Liver (tissue), 9 donors: ENCODE measurements around the gene CCKAR. TPM values are rescaled to one million over a fixed set of nuclear protein-coding genes. Genes with fewer than 3 reads are reported as not detected.

Experiments used
- DNase-seq: peaks from one replicate; pipeline ENCODE4 v3.0.0-alpha.2; 2017; ENCODE audit warnings: low spot score
- H3K27ac ChIP-seq, 2 donors: one replicate each; pipeline ENCODE4 v1.7.0; 2013; ENCODE audit warnings: inconsistent platforms in 2 of 2, low read length in 2 of 2, control low read depth in 1 of 2, low read depth in 1 of 2, mild to moderate bottlenecking in 1 of 2
- H3K27me3 ChIP-seq, 4 donors: one replicate each; pipeline versions ENCODE4 v1.6.1 to v1.7.0; 2013; ENCODE audit warnings: low read length in 3 of 4, inconsistent platforms in 1 of 4, mild to moderate bottlenecking in 1 of 4, moderate library complexity in 1 of 4; ENCODE audit not compliant: control insufficient read depth in 4 of 4, insufficient read depth in 4 of 4
- H3K36me3 ChIP-seq, 4 donors: one replicate each; pipeline versions ENCODE4 v1.6.1 to v1.7.0; 2013; ENCODE audit warnings: low read length in 3 of 4, mild to moderate bottlenecking in 3 of 4, low read depth in 1 of 4, moderate library complexity in 1 of 4; ENCODE audit not compliant: control insufficient read depth in 4 of 4, insufficient read depth in 3 of 4
- H3K4me1 ChIP-seq, 4 donors: one replicate each; pipeline versions ENCODE4 v1.6.1 to v1.7.0; 2013; ENCODE audit warnings: low read length in 3 of 4, mild to moderate bottlenecking in 3 of 4, moderate library complexity in 1 of 4; ENCODE audit not compliant: control insufficient read depth in 4 of 4, insufficient read depth in 4 of 4
- H3K4me3 ChIP-seq, 3 donors: one replicate each; pipeline versions ENCODE4 v1.6.1 to v1.7.0; 2013; ENCODE audit warnings: low read length in 3 of 3, control low read depth in 1 of 3, low read depth in 1 of 3, mild to moderate bottlenecking in 1 of 3
- H3K9ac ChIP-seq, 2 donors: one replicate each; pipeline ENCODE4 v1.7.0; 2013; ENCODE audit warnings: low read length in 2 of 2, mild to moderate bottlenecking in 2 of 2, moderate library complexity in 2 of 2, control low read depth in 1 of 2, low read depth in 1 of 2
- H3K9me3 ChIP-seq, 4 donors: one replicate each; pipeline versions ENCODE4 v1.6.1 to v1.7.0; 2013; ENCODE audit warnings: low read length in 3 of 4; ENCODE audit not compliant: control insufficient read depth in 4 of 4
- EGR1 ChIP-seq, 2 donors: IDR thresholded peaks; 2 replicates each; pipeline ENCODE4 v1.6.1; 2016 to 2018; ENCODE audit warnings: antibody characterized with exemption in 2 of 2, low read depth in 2 of 2
- FOXA1 ChIP-seq: IDR thresholded peaks from 2 replicates; pipeline ENCODE4 v1.6.1; 2016; ENCODE audit warnings: antibody characterized with exemption
- FOXA2 ChIP-seq: IDR thresholded peaks from 2 replicates; pipeline ENCODE4 v1.6.1; 2016; ENCODE audit warnings: antibody characterized with exemption
- GABPA ChIP-seq, 2 donors: IDR thresholded peaks in 1 of 2; conservative IDR thresholded peaks in 1 of 2; 2 replicates each; pipeline ENCODE4 v1.6.1; 2016; ENCODE audit warnings: antibody characterized with exemption in 2 of 2, mild to moderate bottlenecking in 1 of 2, moderate library complexity in 1 of 2
- HNF4A ChIP-seq, 2 donors: conservative IDR thresholded peaks; 2 replicates each; pipeline ENCODE4 v1.6.1; 2016; ENCODE audit warnings: antibody characterized with exemption in 2 of 2, mild to moderate bottlenecking in 2 of 2
- HNF4G ChIP-seq: IDR thresholded peaks from 2 replicates; pipeline ENCODE4 v1.6.1; 2016; ENCODE audit warnings: antibody characterized with exemption
- JUND ChIP-seq, 2 donors: IDR thresholded peaks; 2 replicates each; pipeline ENCODE4 v1.6.1; 2016; ENCODE audit warnings: antibody characterized with exemption in 2 of 2
- NR2F2 ChIP-seq: IDR thresholded peaks from 2 replicates; pipeline ENCODE4 v1.6.1; 2016; ENCODE audit warnings: antibody characterized with exemption
- RAD21 ChIP-seq, 2 donors: IDR thresholded peaks; 2 replicates each; pipeline ENCODE4 v1.6.1; 2016; ENCODE audit warnings: antibody characterized with exemption in 2 of 2, mild to moderate bottlenecking in 2 of 2
- RXRA ChIP-seq, 2 donors: IDR thresholded peaks; 2 replicates each; pipeline ENCODE4 v1.6.1; 2017 to 2018; ENCODE audit warnings: antibody characterized with exemption in 2 of 2, mild to moderate bottlenecking in 1 of 2
- SP1 ChIP-seq: IDR thresholded peaks from 2 replicates; pipeline ENCODE4 v1.6.1; 2018; ENCODE audit warnings: antibody characterized with exemption, mild to moderate bottlenecking
- TAF1 ChIP-seq: conservative IDR thresholded peaks from 2 replicates; pipeline ENCODE4 v1.6.1; 2016; ENCODE audit warnings: antibody characterized with exemption, mild to moderate bottlenecking
- YY1 ChIP-seq: IDR thresholded peaks from 2 replicates; pipeline ENCODE4 v1.6.1; 2016; ENCODE audit warnings: antibody characterized with exemption, mild to moderate bottlenecking
- WGBS: extraction: QIAGEN DNeasy Blood & Tissue Kit; methylation state at CpG from one replicate; pipeline ENCODE4 v1.1.7; 2013; 5-methylcytosine and 5-hydroxymethylcytosine counted together
- polyA plus RNA-seq, 2 donors: library from polyadenylated mRNA; stranded (reverse) in 1 of 2; unstranded in 1 of 2; fragments of 200-250 nt in 1 of 2; fragments of >200 nt in 1 of 2; fragmentation: Nextera tagmentation in 1 of 2; extraction: Ambion mirVana in 1 of 2; gene quantifications; one replicate each; pipeline versions ENCODE4 v1.2.1 to v1.2.3, GENCODE V29; 2013 to 2015
- total RNA-seq, 2 donors: library from RNA; depleted of rRNA; stranded (reverse); fragments of >200 nt; gene quantifications; one replicate each; pipeline ENCODE4 v1.2.3, GENCODE V29; 2014
- TF ChIP-seq, protein P1 (sequence below): IDR thresholded peaks from 2 replicates; pipeline ENCODE4 v1.6.1; 2016; ENCODE audit warnings: antibody characterized with exemption
- TF ChIP-seq, protein P2 (sequence below): IDR thresholded peaks from 2 replicates; pipeline ENCODE4 v1.6.1; 2016; ENCODE audit warnings: antibody characterized with exemption
- TF ChIP-seq, protein P3 (sequence below): IDR thresholded peaks from 2 replicates; pipeline ENCODE4 v1.6.1; 2016; ENCODE audit warnings: antibody characterized with exemption
- TF ChIP-seq, protein P4 (sequence below): fragments of 150-350 bp; IDR thresholded peaks from 2 replicates; pipeline ENCODE4 v1.5.1; 2017; ENCODE audit warnings: improper control_type of control experiment, low read depth, low read length; ENCODE audit not compliant: missing input control
- TF ChIP-seq, protein P5 (sequence below): IDR thresholded peaks from 2 replicates; pipeline ENCODE4 v1.6.1; 2016; ENCODE audit warnings: antibody characterized with exemption, mild to moderate bottlenecking
- donor health status: healthy.
- donor health status: healthy.
- donor health status: healthy.
- donor health status: healthy.
- donor health status: healthy.

CCKAR gene
- total and polyA plus RNA-seq, 4 donors, result not detected

DNA sequence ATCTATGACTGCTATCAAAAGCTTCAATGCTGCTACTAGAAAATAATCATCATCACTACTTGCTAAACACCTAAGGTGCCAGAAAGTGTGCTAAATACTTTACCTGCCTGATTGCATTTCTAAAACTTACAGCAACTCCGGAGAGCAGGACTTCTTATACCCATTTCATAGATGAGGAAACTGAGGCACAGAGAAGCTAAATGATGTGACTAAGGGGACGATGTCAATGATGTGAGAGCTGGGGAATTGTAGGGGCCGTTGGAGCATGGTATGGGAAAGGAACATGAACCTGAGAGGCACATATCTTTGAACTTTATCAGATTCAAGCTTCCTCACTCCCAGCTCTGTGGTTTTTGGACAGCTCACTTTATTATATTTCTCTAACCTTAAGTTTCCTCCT lies 38.7 kb downstream of the CCKAR start:
- Histone ChIP-seq H3K9me3 (peaks cover 0 to 3% (median under 1%) of the 10 kb centered on the region in 4 donors), H3K27ac (no peak overlapping the region), H3K4me3 (no peak overlapping the region), H3K27me3 (no peaks in the 10 kb centered on the region), H3K9ac (no peak overlapping the region), H3K4me1 (no peaks in the 10 kb centered on the region), H3K36me3 (no peaks in the 10 kb centered on the region)
- DNase-seq, result no peak
- no peak for TF ChIP-seq FOXA1
- TF ChIP-seq, protein P1, sequence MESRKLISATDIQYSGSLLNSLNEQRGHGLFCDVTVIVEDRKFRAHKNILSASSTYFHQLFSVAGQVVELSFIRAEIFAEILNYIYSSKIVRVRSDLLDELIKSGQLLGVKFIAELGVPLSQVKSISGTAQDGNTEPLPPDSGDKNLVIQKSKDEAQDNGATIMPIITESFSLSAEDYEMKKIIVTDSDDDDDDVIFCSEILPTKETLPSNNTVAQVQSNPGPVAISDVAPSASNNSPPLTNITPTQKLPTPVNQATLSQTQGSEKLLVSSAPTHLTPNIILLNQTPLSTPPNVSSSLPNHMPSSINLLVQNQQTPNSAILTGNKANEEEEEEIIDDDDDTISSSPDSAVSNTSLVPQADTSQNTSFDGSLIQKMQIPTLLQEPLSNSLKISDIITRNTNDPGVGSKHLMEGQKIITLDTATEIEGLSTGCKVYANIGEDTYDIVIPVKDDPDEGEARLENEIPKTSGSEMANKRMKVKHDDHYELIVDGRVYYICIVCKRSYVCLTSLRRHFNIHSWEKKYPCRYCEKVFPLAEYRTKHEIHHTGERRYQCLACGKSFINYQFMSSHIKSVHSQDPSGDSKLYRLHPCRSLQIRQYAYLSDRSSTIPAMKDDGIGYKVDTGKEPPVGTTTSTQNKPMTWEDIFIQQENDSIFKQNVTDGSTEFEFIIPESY, result no peak
- TF ChIP-seq, protein P2, sequence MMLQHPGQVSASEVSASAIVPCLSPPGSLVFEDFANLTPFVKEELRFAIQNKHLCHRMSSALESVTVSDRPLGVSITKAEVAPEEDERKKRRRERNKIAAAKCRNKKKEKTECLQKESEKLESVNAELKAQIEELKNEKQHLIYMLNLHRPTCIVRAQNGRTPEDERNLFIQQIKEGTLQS, result no peak
- TF ChIP-seq EGR1 (IDR thresholded peaks at IDR 0.05; ENCODE audit: low read depth in 2 of 2), result no peak
- no peak for TF ChIP-seq FOXA2
- no peak for TF ChIP-seq JUND (IDR thresholded peaks at IDR 0.05)
- TF ChIP-seq, protein P3, sequence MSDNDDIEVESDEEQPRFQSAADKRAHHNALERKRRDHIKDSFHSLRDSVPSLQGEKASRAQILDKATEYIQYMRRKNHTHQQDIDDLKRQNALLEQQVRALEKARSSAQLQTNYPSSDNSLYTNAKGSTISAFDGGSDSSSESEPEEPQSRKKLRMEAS, result no peak
- TF ChIP-seq TAF1, result no peak
- TF ChIP-seq HNF4G, result no peak
- TF ChIP-seq HNF4A (conservative IDR thresholded peaks at IDR 0.05), result no peak
- TF ChIP-seq, protein P4, sequence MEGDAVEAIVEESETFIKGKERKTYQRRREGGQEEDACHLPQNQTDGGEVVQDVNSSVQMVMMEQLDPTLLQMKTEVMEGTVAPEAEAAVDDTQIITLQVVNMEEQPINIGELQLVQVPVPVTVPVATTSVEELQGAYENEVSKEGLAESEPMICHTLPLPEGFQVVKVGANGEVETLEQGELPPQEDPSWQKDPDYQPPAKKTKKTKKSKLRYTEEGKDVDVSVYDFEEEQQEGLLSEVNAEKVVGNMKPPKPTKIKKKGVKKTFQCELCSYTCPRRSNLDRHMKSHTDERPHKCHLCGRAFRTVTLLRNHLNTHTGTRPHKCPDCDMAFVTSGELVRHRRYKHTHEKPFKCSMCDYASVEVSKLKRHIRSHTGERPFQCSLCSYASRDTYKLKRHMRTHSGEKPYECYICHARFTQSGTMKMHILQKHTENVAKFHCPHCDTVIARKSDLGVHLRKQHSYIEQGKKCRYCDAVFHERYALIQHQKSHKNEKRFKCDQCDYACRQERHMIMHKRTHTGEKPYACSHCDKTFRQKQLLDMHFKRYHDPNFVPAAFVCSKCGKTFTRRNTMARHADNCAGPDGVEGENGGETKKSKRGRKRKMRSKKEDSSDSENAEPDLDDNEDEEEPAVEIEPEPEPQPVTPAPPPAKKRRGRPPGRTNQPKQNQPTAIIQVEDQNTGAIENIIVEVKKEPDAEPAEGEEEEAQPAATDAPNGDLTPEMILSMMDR, result no peak
- no peak for TF ChIP-seq YY1
- 70% methylated on average over 3 of the region's 3 CpGs for WGBS

DNA sequence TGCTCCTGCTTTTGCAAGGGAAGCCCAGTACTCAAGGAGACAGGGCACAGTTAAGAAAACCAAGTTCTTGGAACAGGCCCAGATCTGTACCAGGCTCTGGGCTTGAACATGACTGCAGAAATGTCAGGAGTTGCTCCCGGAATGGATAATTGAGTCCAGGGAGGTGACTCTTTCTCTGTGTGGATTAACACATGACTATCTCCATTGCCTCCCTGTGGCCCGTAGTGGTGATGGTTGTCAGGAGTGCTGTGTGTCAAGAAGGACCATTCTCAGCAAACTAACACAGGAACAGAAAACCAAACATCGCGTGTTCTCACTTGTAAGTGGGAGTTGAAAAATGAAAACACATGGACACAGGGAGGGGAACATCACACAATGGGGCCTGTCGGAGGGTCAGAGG lies 39.9 kb downstream of the CCKAR start:
- 89% methylated on average over 5 of the region's 5 CpGs for WGBS
- no peak for DNase-seq
- Histone ChIP-seq H3K4me1 (no peaks in the 10 kb centered on the region), H3K36me3 (no peaks in the 10 kb centered on the region), H3K4me3 (no peak overlapping the region), H3K27ac (no peak overlapping the region), H3K9me3 (peaks cover 0 to 3% (median under 1%) of the 10 kb centered on the region in 4 donors), H3K9ac (no peak overlapping the region), H3K27me3 (no peaks in the 10 kb centered on the region)
- TF ChIP-seq YY1 (no peak), FOXA2 (no peak), TAF1 (no peak), HNF4G (no peak), RAD21 (IDR thresholded peaks at IDR 0.05) (no peak), RXRA (IDR thresholded peaks at IDR 0.05) (no peak), NR2F2 (no peak), SP1 (no peak), EGR1 (IDR thresholded peaks at IDR 0.05; ENCODE audit: low read depth in 2 of 2) (no peak), JUND (IDR thresholded peaks at IDR 0.05) (no peak), FOXA1 (no peak), GABPA (IDR thresholded peaks at IDR 0.05 in 1 of 2, conservative IDR thresholded peaks at IDR 0.05 in 1 of 2) (no peak), HNF4A (conservative IDR thresholded peaks at IDR 0.05) (no peak)
- TF ChIP-seq, protein P2, result no peak
- TF ChIP-seq, protein P3, result no peak
- TF ChIP-seq, protein P5, sequence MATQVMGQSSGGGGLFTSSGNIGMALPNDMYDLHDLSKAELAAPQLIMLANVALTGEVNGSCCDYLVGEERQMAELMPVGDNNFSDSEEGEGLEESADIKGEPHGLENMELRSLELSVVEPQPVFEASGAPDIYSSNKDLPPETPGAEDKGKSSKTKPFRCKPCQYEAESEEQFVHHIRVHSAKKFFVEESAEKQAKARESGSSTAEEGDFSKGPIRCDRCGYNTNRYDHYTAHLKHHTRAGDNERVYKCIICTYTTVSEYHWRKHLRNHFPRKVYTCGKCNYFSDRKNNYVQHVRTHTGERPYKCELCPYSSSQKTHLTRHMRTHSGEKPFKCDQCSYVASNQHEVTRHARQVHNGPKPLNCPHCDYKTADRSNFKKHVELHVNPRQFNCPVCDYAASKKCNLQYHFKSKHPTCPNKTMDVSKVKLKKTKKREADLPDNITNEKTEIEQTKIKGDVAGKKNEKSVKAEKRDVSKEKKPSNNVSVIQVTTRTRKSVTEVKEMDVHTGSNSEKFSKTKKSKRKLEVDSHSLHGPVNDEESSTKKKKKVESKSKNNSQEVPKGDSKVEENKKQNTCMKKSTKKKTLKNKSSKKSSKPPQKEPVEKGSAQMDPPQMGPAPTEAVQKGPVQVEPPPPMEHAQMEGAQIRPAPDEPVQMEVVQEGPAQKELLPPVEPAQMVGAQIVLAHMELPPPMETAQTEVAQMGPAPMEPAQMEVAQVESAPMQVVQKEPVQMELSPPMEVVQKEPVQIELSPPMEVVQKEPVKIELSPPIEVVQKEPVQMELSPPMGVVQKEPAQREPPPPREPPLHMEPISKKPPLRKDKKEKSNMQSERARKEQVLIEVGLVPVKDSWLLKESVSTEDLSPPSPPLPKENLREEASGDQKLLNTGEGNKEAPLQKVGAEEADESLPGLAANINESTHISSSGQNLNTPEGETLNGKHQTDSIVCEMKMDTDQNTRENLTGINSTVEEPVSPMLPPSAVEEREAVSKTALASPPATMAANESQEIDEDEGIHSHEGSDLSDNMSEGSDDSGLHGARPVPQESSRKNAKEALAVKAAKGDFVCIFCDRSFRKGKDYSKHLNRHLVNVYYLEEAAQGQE, result no peak
- TF ChIP-seq, protein P1, result no peak
- TF ChIP-seq, protein P4, result no peak
